Heart left ventricle (tissue), 16 donors: ENCODE results near the gene LRBA. TPM values are rescaled to one million over a fixed set of nuclear protein-coding genes. Genes with fewer than 3 reads are reported as not detected.

Experiments
- ATAC-seq, 4 donors: fragments of 200-7000 bp; cut with Tn5 transposase; one replicate each; pipeline ENCODE4 v1.9.1; 2020 to 2022; ENCODE audit warnings: moderate library complexity in 4 of 4, mild to moderate bottlenecking in 3 of 4, moderate number of reproducible peaks in 1 of 4
- DNase-seq, 5 donors: peaks; one replicate each; pipeline ENCODE4 v3.0.0-alpha.2; 2020
- H3K27ac ChIP-seq, 12 donors: fragments of 200-600 bp; sonication (generic) in 4 of 12; one replicate each; pipeline versions ENCODE4 v1.5.0 to v1.8.0; 2016 to 2022; ENCODE audit warnings: mild to moderate bottlenecking in 2 of 12
- H3K27me3 ChIP-seq, 9 donors: fragments of 200-600 bp; sonication (generic) in 2 of 9; one replicate each; pipeline versions ENCODE4 v1.5.1 to v1.8.0; 2016 to 2022; ENCODE audit warnings: mild to moderate bottlenecking in 3 of 9
- H3K36me3 ChIP-seq, 9 donors: fragments of 200-600 bp; sonication (generic) in 2 of 9; one replicate each; pipeline versions ENCODE4 v1.5.0 to v1.8.0; 2018 to 2022; ENCODE audit warnings: mild to moderate bottlenecking in 2 of 9
- H3K4me1 ChIP-seq, 12 donors: fragments of 200-600 bp; sonication (generic) in 4 of 12; one replicate each; pipeline versions ENCODE4 v1.5.0 to v1.8.0; 2016 to 2022; ENCODE audit warnings: mild to moderate bottlenecking in 3 of 12
- H3K4me3 ChIP-seq, 12 donors: fragments of 200-600 bp; sonication (generic) in 4 of 12; one replicate each; pipeline versions ENCODE4 v1.5.0 to v1.8.0; 2017 to 2022; ENCODE audit warnings: mild to moderate bottlenecking in 9 of 12, moderate library complexity in 4 of 12
- H3K9me3 ChIP-seq, 12 donors: fragments of 200-600 bp; sonication (generic) in 4 of 12; one replicate each; pipeline versions ENCODE4 v1.5.0 to v1.8.0; 2016 to 2022; ENCODE audit warnings: mild to moderate bottlenecking in 1 of 12
- POLR2A ChIP-seq, 2 donors: fragments of 450-650 bp; IDR thresholded peaks; one replicate each; pipeline ENCODE4 v1.6.1; 2017; ENCODE audit warnings: antibody characterized with exemption in 2 of 2, mild to moderate bottlenecking in 2 of 2, moderate library complexity in 2 of 2
- WGBS, 4 donors: extraction: QIAGEN DNeasy Blood & Tissue Kit in 2 of 4; methylation state at CpG; one replicate each; pipeline versions ENCODE4 v1.1.5 to v1.1.7; 2013 to 2018; 5-methylcytosine and 5-hydroxymethylcytosine counted together
- intact Hi-C, 10 donors: fragments of 100-400 bp; cut with DNase I; formaldehyde crosslinking; loops; one replicate each; pipeline versions ENCODE4 v1.11.1 to v1.14.2; 2022
- polyA plus RNA-seq, 2 donors: library from polyadenylated mRNA; stranded (reverse); fragments of 200-250 nt; gene quantifications; one replicate each; pipeline ENCODE4 v1.2.3, GENCODE V29; 2013
- total RNA-seq, 9 donors: library from RNA; depleted of rRNA in 2 of 9; stranded (reverse); fragments of >200 nt in 2 of 9; fragmentation: NEBNext Ultra II Directional in 3 of 9; extraction: Animal tissue kit (Norgen Biotek cat#: 25700) in 3 of 9; gene quantifications; one replicate each; pipeline versions ENCODE4 v1.1.0 to v1.2.4, GENCODE V29; 2016 to 2023
- TF ChIP-seq, protein P1 (sequence below), 12 donors: fragments of 200-600 bp; sonication (generic) in 4 of 12; IDR thresholded peaks; one replicate each; pipeline versions ENCODE4 v1.5.0 to v1.8.0; 2018 to 2022; ENCODE audit warnings: antibody characterized with exemption in 12 of 12, mild to moderate bottlenecking in 5 of 12
- donor health status: ischemic (EF 13 %, LVEDD 7.1; RV severe dilation, severe dysfunction).
- donor health status: healthy with polysubstance abuse.
- donor health status: DM: no; HTN: yes; CAD: no.
- donor health status: DM: no; HTN: no; CAD: no.
- donor health status: ischemic (EF 25% LVEDD 6.9; RV normal size, moderate dysfunction).
- donor health status: ischemic (EF 25% LVEDD 5.7; RV mildly dilated, moderate dysfunction).
- donor health status: healthy.
- donor health status: DM: yes; HTN: yes; CAD: no.
- donor health status: ischemic (EF 35%, LVEDD 5.7; RV mildly dilated, moderate dysfunction).
- donor health status: nonischemic (EF 11% LVEDD 7.7; RV severe dilation, severe dysfunction).
- donor health status: DM: yes; HTN: yes; CAD: no.
- donor health status: PGD.
- donor health status: ischemic (EF 29% LVEDD 5.4; RV normal size, mild dysfunction).
- donor health status: nonischemic (EF 23%, LVEDD 6.1; RV moderate dilation, normal function).

Gene LRBA
- total and polyA plus RNA-seq, 11 donors = 6.5 to 35.1 (median 22.6) TPM

DNA sequence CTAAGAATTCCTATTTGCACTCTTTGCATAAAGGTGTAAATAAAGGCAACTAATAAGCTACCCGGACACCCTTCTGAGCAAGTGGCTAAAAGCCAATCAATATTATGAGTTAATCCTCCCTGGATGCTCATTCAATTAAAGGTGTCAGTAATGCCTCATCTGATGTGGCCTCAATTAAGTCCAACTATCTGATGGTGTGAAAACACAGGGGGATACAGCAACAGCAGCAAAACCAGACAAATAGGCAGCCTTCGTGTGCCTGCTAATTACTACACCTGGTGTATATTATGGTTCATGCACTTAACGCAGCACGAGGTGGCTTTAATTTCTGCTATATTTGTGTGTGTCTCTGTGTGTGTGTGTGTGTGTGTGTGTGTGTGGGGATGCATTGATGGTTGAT, 692.4 kb downstream of the LRBA start:
- WGBS, 4 donors = 91 to 95% (median 93%) methylated on average over 4 of the region's 4 CpGs
- intact Hi-C loops = no loop called here
- no peaks in the 10 kb centered on the region for H3K27me3 ChIP-seq
- TF ChIP-seq, protein P1, sequence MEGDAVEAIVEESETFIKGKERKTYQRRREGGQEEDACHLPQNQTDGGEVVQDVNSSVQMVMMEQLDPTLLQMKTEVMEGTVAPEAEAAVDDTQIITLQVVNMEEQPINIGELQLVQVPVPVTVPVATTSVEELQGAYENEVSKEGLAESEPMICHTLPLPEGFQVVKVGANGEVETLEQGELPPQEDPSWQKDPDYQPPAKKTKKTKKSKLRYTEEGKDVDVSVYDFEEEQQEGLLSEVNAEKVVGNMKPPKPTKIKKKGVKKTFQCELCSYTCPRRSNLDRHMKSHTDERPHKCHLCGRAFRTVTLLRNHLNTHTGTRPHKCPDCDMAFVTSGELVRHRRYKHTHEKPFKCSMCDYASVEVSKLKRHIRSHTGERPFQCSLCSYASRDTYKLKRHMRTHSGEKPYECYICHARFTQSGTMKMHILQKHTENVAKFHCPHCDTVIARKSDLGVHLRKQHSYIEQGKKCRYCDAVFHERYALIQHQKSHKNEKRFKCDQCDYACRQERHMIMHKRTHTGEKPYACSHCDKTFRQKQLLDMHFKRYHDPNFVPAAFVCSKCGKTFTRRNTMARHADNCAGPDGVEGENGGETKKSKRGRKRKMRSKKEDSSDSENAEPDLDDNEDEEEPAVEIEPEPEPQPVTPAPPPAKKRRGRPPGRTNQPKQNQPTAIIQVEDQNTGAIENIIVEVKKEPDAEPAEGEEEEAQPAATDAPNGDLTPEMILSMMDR (IDR thresholded peaks at IDR 0.05) = no peak
- no peak for TF ChIP-seq POLR2A (IDR thresholded peaks at IDR 0.05)
- no peak overlapping the region for H3K4me3 ChIP-seq
- no peak overlapping the region for H3K27ac ChIP-seq
- no peak for ATAC-seq
- H3K36me3 ChIP-seq = peaks cover 0 to 7% (median 0%) of the 10 kb centered on the region in 9 donors
- no peaks in the 10 kb centered on the region for H3K4me1 ChIP-seq
- DNase-seq = no peak
- no peaks in the 10 kb centered on the region for H3K9me3 ChIP-seq

DNA sequence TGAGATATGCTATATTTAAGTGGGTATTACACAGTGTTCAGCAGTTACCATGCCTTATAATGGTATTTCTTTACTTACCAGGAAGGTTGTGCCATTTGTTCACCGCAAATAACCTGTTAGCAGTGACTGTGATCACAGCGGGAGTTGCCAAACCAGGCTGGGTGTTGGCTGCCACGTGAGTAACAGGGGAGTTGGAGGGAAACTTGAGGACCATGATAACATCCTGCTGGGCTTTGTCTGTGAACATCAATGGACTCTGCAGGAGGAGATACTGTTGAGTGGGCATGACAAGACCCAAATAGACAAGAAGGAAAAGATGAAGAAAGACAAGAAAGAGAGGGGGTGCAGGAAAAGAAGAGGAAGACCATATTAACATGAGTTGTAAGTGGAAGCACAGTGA, 694.0 kb downstream of the LRBA start:
- Histone ChIP-seq H3K4me3 (no peak overlapping the region), H3K36me3 (peaks cover 0 to 7% (median 0%) of the 10 kb centered on the region in 9 donors), H3K9me3 (no peaks in the 10 kb centered on the region), H3K4me1 (no peaks in the 10 kb centered on the region), H3K27ac (no peak overlapping the region), H3K27me3 (no peaks in the 10 kb centered on the region)
- TF ChIP-seq, protein P1 (IDR thresholded peaks at IDR 0.05) = no peak
- TF ChIP-seq POLR2A (IDR thresholded peaks at IDR 0.05) = no peak
- intact Hi-C loops = no loop called here
- no peak for DNase-seq
- no peak for ATAC-seq
- WGBS, 4 donors = 60 to 73% (median 70%) methylated on average over 3 of the region's 3 CpGs

DNA sequence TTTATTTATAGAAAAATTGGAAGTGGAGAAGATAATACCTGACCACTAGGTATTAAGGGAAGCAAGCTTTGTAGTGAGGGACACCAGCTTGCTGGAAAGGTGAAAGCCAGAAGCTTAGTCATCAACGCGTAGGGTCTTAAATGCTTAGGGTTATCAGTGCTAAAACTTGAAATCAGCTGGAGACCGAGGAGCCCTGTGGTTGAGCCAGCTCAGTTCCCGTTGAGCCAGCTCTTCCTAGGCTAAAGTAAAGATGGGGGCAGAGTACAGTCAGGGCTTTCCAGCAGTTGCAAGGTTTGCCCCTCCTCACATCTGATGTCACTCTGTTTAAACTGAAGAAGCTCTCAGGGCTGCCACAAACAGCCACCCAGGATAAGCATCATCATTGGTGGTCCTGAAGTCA, 696.1 kb downstream of the LRBA start:
- no peaks in the 10 kb centered on the region for H3K4me1 ChIP-seq
- no peak overlapping the region for H3K4me3 ChIP-seq
- no peaks in the 10 kb centered on the region for H3K27me3 ChIP-seq
- no peak for ATAC-seq
- DNase-seq = no peak
- peaks cover 0 to 7% (median 0%) of the 10 kb centered on the region in 9 donors for H3K36me3 ChIP-seq
- intact Hi-C loops = no loop called here
- H3K27ac ChIP-seq = no peak overlapping the region
- H3K9me3 ChIP-seq = no peaks in the 10 kb centered on the region
- 70 to 84% (median 77%) methylated on average over 4 of the region's 4 CpGs for WGBS, 4 donors
- TF ChIP-seq, protein P1 (IDR thresholded peaks at IDR 0.05) = no peak
- no peak for TF ChIP-seq POLR2A (IDR thresholded peaks at IDR 0.05)

DNA sequence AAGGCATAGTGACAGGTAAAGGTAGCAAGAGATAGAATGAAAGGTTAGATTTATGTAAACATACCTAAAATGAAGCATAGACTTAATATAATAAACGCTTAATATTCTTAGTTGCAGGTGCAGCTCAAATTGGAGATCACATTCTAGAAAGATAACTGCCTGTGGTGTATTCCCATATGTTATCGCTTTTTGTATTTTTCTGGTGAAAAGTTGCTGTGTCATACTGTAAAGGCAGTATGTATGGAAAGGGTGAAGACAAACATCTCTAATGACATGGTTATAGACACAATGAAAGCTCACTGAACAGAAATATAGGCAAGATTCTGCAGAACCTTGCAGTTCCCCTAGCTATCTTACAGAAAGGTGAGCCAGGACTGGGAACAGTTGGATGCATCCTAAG, 696.6 kb downstream of the LRBA start:
- no peaks in the 10 kb centered on the region for H3K9me3 ChIP-seq
- 48 to 77% (median 61%) methylated on average over 2 of the region's 2 CpGs for WGBS, 4 donors
- no peak for DNase-seq
- TF ChIP-seq, protein P1 (IDR thresholded peaks at IDR 0.05) = no peak
- TF ChIP-seq POLR2A (IDR thresholded peaks at IDR 0.05) = no peak
- H3K27ac ChIP-seq = no peak overlapping the region
- H3K4me3 ChIP-seq = no peak overlapping the region
- H3K27me3 ChIP-seq = no peaks in the 10 kb centered on the region
- intact Hi-C loops = no loop called here
- H3K36me3 ChIP-seq = peaks cover 0 to 7% (median 0%) of the 10 kb centered on the region in 9 donors
- no peak for ATAC-seq
- H3K4me1 ChIP-seq = no peaks in the 10 kb centered on the region
